ENCODE data around the gene MYO5A.
"Not testable (repeated sequence)": the region's sequence is repeated elsewhere in the genome, so short reads cannot be mapped to it uniquely, and the experiment has no call there.

MYO5A gene

GRCh38 chr15:52540374-52541012 lies 11.8 kb upstream of the MYO5A start:
- no peak for DNase-seq

GRCh38 chr15:52537459-52537858 lies 8.8 kb upstream of the MYO5A start:
- DNase-seq, result no peak

GRCh38 chr15:52532427-52532826 lies 3.7 kb upstream of the MYO5A start:
- no peak for DNase-seq

- no peak for DNase-seq
Measured at GRCh38 chr15:52529940-52530339, 1.3 kb upstream of the MYO5A start.

GRCh38 chr15:52529341-52529924 lies 753 bp upstream of the MYO5A start:
- no peak for DNase-seq

GRCh38 chr15:52527911-52528563 lies 643 bp downstream of the MYO5A start:
- DNase-seq, result peak; percentile 23

- DNase-seq, result no peak
Measured at GRCh38 chr15:52527196-52527910, 1.3 kb downstream of the MYO5A start.

GRCh38 chr15:52524223-52525136 lies 4.2 kb downstream of the MYO5A start:
- no peak for DNase-seq

- DNase-seq, result no peak
Measured at GRCh38 chr15:52523647-52524046, 5.0 kb downstream of the MYO5A start.

- no peak for DNase-seq
Measured at GRCh38 chr15:52523192-52523591, 5.5 kb downstream of the MYO5A start.

GRCh38 chr15:52521682-52522081 lies 7.0 kb downstream of the MYO5A start:
- DNase-seq, result no peak

GRCh38 chr15:52520421-52520820 lies 8.3 kb downstream of the MYO5A start:
- DNase-seq, result no peak

GRCh38 chr15:52518487-52519371 lies 10.0 kb downstream of the MYO5A start:
- DNase-seq, result no peak

GRCh38 chr15:52517014-52517413 lies 11.7 kb downstream of the MYO5A start:
- DNase-seq, result no peak

- no peak for DNase-seq
Measured at GRCh38 chr15:52515343-52515742, 13.3 kb downstream of the MYO5A start.

GRCh38 chr15:52514482-52514881 lies 14.2 kb downstream of the MYO5A start:
- no peak for DNase-seq

GRCh38 chr15:52512869-52513268 lies 15.8 kb downstream of the MYO5A start:
- not testable (repeated sequence) for DNase-seq

- DNase-seq, result no peak
Measured at GRCh38 chr15:52511084-52511483, 17.6 kb downstream of the MYO5A start.

- DNase-seq, result no peak
Measured at GRCh38 chr15:52509500-52510245, 19.0 kb downstream of the MYO5A start.

- no peak for DNase-seq
Measured at GRCh38 chr15:52506549-52506948, 22.1 kb downstream of the MYO5A start.

GRCh38 chr15:52505151-52505550 lies 23.5 kb downstream of the MYO5A start:
- no peak for DNase-seq

Data from activated gamma-delta T cell (primary cell).